GM21381 (cell line): Measurements from ENCODE around the gene TAF11L11.
"Not testable (repeated sequence)": the region's sequence is repeated elsewhere in the genome, so short reads cannot be mapped to it uniquely, and the experiment has no call there.

Experiments used
- ATAC-seq: cut with Tn5 transposase; IDR thresholded peaks from one replicate; pipeline ENCODE4 v1.9.1; 2021; ENCODE audit warnings: mild to moderate bottlenecking, moderate library complexity; ENCODE audit not compliant: unreplicated experiment

The TAF11L11 gene

GRCh38 chr5:17603880-17604279 is at the start of gene TAF11L11:
Gene TAF11L11, plus strand, starts transcription at chr5:17604183.
- not testable (repeated sequence) for ATAC-seq

- ATAC-seq: not testable (repeated sequence)
Measured at GRCh38 chr5:17585658-17586057, 18.3 kb upstream of the TAF11L11 start, which contains the start of gene TAF11L7. Gene TAF11L7, minus strand, starts transcription at chr5:17585758.

- ATAC-seq: not testable (repeated sequence)
Measured at GRCh38 chr5:17590860-17591259, 13.1 kb upstream of the TAF11L11 start, which contains the start of gene TAF11L8. Gene TAF11L8, minus strand, starts transcription at chr5:17590960.

DNA sequence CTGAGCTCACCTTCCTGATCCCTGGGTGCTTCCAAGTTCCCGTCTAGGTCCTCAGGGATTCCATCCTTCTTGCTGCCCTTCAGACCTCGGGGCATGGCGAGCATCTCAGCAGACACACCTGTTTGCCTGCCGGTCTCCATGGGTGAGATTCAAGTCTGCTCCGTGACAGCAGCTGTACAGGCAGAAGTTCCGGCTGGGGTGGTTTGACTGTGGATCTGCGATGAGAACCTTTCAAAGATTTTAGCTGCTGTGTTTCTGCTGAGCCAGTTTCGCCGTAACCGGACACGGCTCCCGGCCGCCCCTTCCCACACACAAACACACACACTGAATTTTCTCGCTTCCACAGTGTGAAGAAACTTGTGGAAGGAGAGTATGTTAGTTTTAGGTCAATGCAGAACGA is 9.7 kb upstream of the TAF11L11 start, which contains the start of gene TAF11L9:
Gene TAF11L9 (minus strand): TSS at position 140 of the 400 bp plus-strand sequence.
- not testable (repeated sequence) for ATAC-seq

DNA sequence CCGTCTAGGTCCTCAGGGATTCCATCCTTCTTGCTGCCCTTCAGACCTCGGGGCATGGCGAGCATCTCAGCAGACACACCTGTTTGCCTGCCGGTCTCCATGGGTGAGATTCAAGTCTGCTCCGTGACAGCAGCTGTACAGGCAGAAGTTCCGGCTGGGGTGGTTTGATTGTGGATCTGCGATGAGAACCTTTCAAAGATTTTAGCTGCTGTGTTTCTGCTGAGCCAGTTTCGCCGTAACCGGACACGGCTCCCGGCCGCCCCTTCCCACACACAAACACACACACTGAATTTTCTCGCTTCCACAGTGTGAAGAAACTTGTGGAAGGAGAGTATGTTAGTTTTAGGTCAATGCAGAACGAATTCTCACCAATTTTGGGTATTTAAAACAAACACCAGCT is 6.3 kb upstream of the TAF11L11 start, which contains the start of gene TAF11L10:
Gene TAF11L10 (minus strand): TSS at position 101 of the 400 bp plus-strand sequence.
- not testable (repeated sequence) for ATAC-seq

GRCh38 chr5:17604951-17605350 is 968 bp downstream of the TAF11L11 start:
- ATAC-seq: no peak

DNA sequence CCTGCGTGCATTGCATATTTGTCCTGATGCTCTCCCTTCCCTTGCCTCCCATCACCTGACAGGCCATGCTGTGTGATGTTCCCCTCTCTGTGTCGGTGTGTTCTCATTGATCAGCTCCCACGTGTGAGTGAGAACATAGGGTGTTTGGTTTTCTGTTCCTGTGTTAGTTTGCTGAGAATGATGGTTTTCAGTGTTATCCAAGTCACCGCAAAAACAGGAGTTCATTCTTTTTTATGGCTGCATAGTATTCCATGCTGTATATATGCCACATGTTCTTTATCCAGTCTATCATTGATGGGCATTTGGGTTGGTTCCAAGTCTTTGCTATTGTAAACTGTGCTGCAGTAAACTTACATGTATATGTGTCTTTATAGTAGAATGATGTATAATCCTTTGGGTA is 3.5 kb downstream of the TAF11L11 start:
- not testable (repeated sequence) for ATAC-seq

DNA sequence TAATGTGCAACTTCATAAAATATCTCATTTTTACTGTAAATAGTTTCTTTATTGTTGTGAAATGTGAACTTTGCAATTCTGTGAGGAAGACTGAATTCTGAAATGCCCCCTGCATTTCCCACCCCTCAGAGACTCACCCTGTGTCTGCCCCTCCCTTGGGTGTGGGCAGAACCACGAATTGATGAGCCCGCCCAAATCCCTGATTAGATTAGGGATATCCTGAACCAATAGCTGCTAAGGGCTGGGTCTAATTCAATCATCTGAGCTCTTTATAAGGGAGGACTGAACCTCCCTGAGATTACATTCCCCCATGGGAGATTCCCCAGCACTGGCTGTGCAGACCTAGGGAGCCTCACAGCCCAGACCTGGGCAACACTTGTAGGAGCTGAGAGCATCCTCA is 6.1 kb downstream of the TAF11L11 start, which contains the start of gene TAF11L12:
Gene TAF11L12 (plus strand): TSS at position 301 of the 400 bp plus-strand sequence.
- ATAC-seq: not testable (repeated sequence)

DNA sequence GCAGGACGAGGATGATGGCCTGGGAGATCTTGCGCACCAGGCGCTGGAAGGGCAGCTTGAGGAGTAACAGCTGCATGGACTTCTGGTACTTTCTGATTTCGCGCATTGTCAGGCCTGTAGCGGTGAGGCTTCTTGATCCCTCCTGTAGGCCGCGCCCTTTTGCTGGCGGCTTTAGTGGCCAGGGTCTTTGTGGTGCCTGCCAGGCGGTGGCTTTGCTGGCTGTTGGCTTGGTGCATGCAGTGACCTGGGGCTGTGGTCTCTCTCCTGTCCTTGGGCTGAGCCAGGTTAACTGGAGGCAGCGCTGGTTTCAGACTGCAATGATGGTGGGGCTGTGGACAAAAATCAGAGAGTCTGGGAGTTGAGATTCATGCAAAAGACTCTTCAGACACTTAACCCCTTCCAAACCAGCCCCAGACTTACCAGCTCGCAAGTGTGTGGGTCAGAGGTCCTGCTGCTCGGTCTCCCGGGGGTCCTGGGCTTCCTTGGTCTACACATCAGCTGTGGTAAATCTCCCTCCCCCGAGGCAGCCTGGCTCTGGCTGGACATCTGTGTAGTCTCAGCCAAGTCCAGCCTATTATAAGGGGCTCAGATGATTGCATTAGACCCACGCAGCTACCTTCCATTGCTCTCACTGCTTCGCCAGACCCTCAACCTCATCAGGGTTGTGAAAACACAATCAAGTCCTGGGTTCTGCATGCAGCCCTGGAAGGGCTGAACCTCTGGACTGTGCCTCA is 11.1 kb downstream of the TAF11L11 start:
- no peak for ATAC-seq

GRCh38 chr5:17619354-17619753 is 15.4 kb downstream of the TAF11L11 start:
- ATAC-seq: no peak

DNA sequence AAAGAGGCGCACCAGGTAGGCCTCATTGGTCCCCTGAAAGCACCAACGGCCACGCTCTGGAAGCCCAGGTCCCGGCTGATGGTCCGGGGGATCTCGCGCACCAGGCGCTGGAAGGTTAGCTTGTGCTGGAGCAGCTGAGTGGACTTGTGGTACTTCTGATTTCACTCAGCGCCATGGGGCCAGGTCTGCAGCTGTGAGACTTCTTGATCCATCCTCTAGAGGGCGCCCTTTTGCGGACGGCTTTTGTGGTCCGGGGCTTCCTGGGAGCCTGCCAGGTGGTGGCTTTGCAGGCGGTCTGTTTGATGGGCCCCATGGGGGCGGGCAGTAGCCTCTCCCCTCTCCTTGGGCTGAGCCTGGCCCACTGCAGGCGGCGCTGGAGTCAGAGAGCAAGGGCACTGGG is 16.6 kb downstream of the TAF11L11 start:
- ATAC-seq: no peak

DNA sequence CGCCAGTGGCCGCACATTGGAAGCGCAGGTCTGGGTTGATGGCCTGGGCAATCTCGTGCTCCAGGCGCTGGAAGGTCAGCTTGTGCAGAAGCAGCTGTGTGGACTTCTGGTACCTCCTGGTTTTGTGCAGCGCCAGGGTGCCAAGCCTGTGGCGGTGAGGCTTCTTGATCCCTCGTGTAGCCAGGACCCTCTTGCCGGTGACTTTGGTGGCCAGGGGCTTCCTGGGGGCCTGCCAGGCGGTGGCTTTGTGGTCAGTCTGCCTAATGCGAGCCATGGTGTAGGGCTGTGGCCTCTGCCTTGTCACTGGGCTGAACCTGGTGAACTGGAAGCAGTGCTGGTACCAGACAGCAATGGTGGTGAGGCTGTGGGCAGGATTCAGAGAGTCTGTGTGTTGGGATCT is 21.7 kb downstream of the TAF11L11 start:
- ATAC-seq: no peak

DNA sequence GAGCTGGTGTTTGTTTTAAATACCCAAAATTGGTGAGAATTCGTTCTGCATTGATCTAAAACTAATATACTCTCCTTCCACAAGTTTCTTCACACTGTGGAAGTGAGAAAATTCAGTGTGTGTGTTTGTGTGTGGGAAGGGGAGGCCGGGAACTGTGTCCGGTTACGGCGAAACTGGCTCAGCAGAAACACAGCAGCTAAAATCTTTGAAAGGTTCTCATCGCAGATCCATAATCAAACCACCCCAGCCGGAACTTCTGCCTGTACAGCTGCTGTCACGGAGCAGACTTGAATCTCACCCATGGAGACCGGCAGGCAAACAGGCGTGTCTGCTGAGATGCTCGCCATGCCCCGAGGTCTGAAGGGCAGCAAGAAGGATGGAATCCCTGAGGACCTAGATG is 27.8 kb downstream of the TAF11L11 start, which contains the start of gene TAF11L13:
Gene TAF11L13 (plus strand): TSS at position 301 of the 400 bp plus-strand sequence.
- ATAC-seq: not testable (repeated sequence)

GRCh38 chr5:17634160-17634559 is 30.2 kb downstream of the TAF11L11 start, which contains the start of gene TAF11L14:
Gene TAF11L14, plus strand, starts transcription at chr5:17634460.
- no peak for ATAC-seq

- ATAC-seq: not testable (repeated sequence)
Measured at GRCh38 chr5:17649232-17649631, 45.2 kb downstream of the TAF11L11 start.

DNA sequence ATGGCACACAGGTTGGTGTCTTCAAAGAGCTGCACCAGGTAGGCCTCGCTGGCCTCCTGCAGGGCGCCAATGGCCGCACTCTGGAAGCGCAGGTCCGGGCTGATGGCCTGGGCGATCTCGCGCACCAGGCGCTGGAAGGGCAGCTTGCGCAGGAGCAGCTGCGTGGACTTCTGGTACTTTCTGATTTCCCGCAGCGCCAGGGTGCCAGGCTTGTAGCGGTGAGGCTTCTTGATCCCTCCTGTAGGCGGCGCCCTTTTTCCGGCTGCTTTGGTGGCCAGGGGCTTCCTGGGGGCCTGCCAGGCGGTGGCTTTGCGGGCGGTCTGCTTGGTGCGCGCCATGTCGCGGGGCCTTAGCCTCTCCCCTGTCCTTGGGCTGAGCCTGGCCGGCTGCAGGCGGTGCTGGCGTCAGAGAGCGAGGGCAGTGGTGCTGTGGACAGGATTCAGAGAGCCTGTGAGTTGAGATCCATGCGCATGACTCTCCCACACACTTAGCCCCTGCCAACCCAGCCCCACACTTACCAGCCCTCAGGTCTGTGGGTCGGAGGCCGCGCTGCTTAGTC is 51.3 kb downstream of the TAF11L11 start:
- not testable (repeated sequence) for ATAC-seq
